Liver (tissue), 3 donors: ENCODE data around the gene ABLIM3.

Experiments
- ATF3 ChIP-seq: IDR thresholded peaks from 2 replicates; pipeline ENCODE4 v1.6.1; 2016; ENCODE audit warnings: antibody characterized with exemption
- CTCF ChIP-seq: fragments of 150-350 bp; IDR thresholded peaks from 2 replicates; pipeline ENCODE4 v1.5.1; 2017; ENCODE audit warnings: improper control_type of control experiment, low read depth, low read length; ENCODE audit not compliant: missing input control
- FOXA1 ChIP-seq: IDR thresholded peaks from 2 replicates; pipeline ENCODE4 v1.6.1; 2016; ENCODE audit warnings: antibody characterized with exemption
- GABPA ChIP-seq, 2 donors: IDR thresholded peaks in 1 of 2; conservative IDR thresholded peaks in 1 of 2; 2 replicates each; pipeline ENCODE4 v1.6.1; 2016; ENCODE audit warnings: antibody characterized with exemption in 2 of 2, mild to moderate bottlenecking in 1 of 2, moderate library complexity in 1 of 2
- HNF4G ChIP-seq: IDR thresholded peaks from 2 replicates; pipeline ENCODE4 v1.6.1; 2016; ENCODE audit warnings: antibody characterized with exemption
- JUND ChIP-seq, 2 donors: IDR thresholded peaks; 2 replicates each; pipeline ENCODE4 v1.6.1; 2016; ENCODE audit warnings: antibody characterized with exemption in 2 of 2
- MAX ChIP-seq: IDR thresholded peaks from 2 replicates; pipeline ENCODE4 v1.6.1; 2016; ENCODE audit warnings: antibody characterized with exemption
- RAD21 ChIP-seq, 2 donors: IDR thresholded peaks; 2 replicates each; pipeline ENCODE4 v1.6.1; 2016; ENCODE audit warnings: antibody characterized with exemption in 2 of 2, mild to moderate bottlenecking in 2 of 2
- REST ChIP-seq: IDR thresholded peaks from 2 replicates; pipeline ENCODE4 v1.6.1; 2016; ENCODE audit warnings: antibody characterized with exemption, mild to moderate bottlenecking
- SP1 ChIP-seq: IDR thresholded peaks from 2 replicates; pipeline ENCODE4 v1.6.1; 2018; ENCODE audit warnings: antibody characterized with exemption, mild to moderate bottlenecking
- TAF1 ChIP-seq: conservative IDR thresholded peaks from 2 replicates; pipeline ENCODE4 v1.6.1; 2016; ENCODE audit warnings: antibody characterized with exemption, mild to moderate bottlenecking
- YY1 ChIP-seq: IDR thresholded peaks from 2 replicates; pipeline ENCODE4 v1.6.1; 2016; ENCODE audit warnings: antibody characterized with exemption, mild to moderate bottlenecking
- donor health status: healthy.
- donor health status: healthy.

GRCh38 chr5:149257131-149257530, 115.8 kb downstream of the ABLIM3 start:
- TF ChIP-seq YY1 = no peak
- TF ChIP-seq CTCF = no peak
- TF ChIP-seq RAD21 (IDR thresholded peaks at IDR 0.05) = no peak
- no peak for TF ChIP-seq TAF1
- no peak for TF ChIP-seq JUND (IDR thresholded peaks at IDR 0.05)
- TF ChIP-seq HNF4G = no peak
- TF ChIP-seq REST = no peak
- no peak for TF ChIP-seq ATF3
- no peak for TF ChIP-seq MAX
- no peak for TF ChIP-seq GABPA (IDR thresholded peaks at IDR 0.05 in 1 of 2, conservative IDR thresholded peaks at IDR 0.05 in 1 of 2)
- TF ChIP-seq SP1 = no peak
- TF ChIP-seq FOXA1 = no peak
